Psoas muscle (tissue), 8 donors: ENCODE measurements around the gene SPAG16. TPM values are rescaled to one million over a fixed set of nuclear protein-coding genes. Genes with fewer than 3 reads are reported as not detected.

Source experiments
- ATAC-seq, 4 donors: fragments of 200-7000 bp; cut with Tn5 transposase; one replicate each; pipeline ENCODE4 v1.9.1; 2020; ENCODE audit warnings: moderate library complexity in 3 of 4, mild to moderate bottlenecking in 2 of 4
- DNase-seq, 2 donors: peaks; one replicate each; pipeline ENCODE4 v3.0.0-alpha.2; 2020
- H3K27ac ChIP-seq: fragments of 200-600 bp; one replicate; pipeline ENCODE4 v1.8.0; 2022
- H3K27me3 ChIP-seq, 3 donors: fragments of 200-600 bp in 1 of 3; one replicate each; pipeline versions ENCODE4 v1.6.1 to v1.8.0; 2013 to 2022; ENCODE audit warnings: low read length in 2 of 3, mild to moderate bottlenecking in 2 of 3, moderate library complexity in 1 of 3; ENCODE audit not compliant: insufficient read depth in 3 of 3
- H3K36me3 ChIP-seq, 2 donors: fragments of 200-600 bp in 1 of 2; one replicate each; pipeline versions ENCODE4 v1.6.1 to v1.8.0; 2013 to 2022; ENCODE audit warnings: low read depth in 1 of 2, mild to moderate bottlenecking in 1 of 2, moderate library complexity in 1 of 2; ENCODE audit not compliant: insufficient read depth in 1 of 2
- H3K4me1 ChIP-seq: fragments of 200-600 bp; one replicate; pipeline ENCODE4 v1.8.0; 2022
- H3K4me3 ChIP-seq: fragments of 200-600 bp; one replicate; pipeline ENCODE4 v1.8.0; 2022; ENCODE audit warnings: mild to moderate bottlenecking
- H3K9me3 ChIP-seq: fragments of 200-600 bp; one replicate; pipeline ENCODE4 v1.8.0; 2022
- WGBS, 3 donors: extraction: QIAGEN DNeasy Blood & Tissue Kit; methylation state at CpG; one replicate each; pipeline versions ENCODE4 v1.1.6 to v1.1.7; 2013; 5-methylcytosine and 5-hydroxymethylcytosine counted together
- intact Hi-C, 2 donors: fragments of 100-400 bp; cut with DNase I; formaldehyde crosslinking; loops; one replicate each; pipeline versions ENCODE4 v1.11.0 to v1.14.2; 2022
- polyA plus RNA-seq, 3 donors: library from polyadenylated mRNA; stranded (reverse); fragments of 200-250 nt; gene quantifications; one replicate each; pipeline ENCODE4 v1.2.3, GENCODE V29; 2013
- total RNA-seq, 4 donors: library from RNA; stranded (reverse); fragmentation: NEBNext Ultra II Directional in 2 of 4; extraction: Animal tissue kit (Norgen Biotek cat#: 25700) in 2 of 4; gene quantifications; one replicate each; pipeline versions ENCODE4 v1.2.1 to v1.2.4, GENCODE V29; 2021 to 2023
- TF ChIP-seq, protein P1 (sequence below): fragments of 200-600 bp; IDR thresholded peaks from one replicate; pipeline ENCODE4 v1.8.0; 2022; ENCODE audit warnings: antibody characterized with exemption
- donor health status: healthy with polysubstance abuse.
- donor health status: DM: no; HTN: no; CAD: no; lungs with moderate emphysema.
- donor health status: Bipolar disorder and iron deficiency.
- donor health status: healthy.
- donor health status: DM: yes; HTN: yes; CAD: no.
- donor health status: DM: no; HTN: no; CAD: no.
- donor health status: DM: no; HTN: no; CAD: no.
- donor health status: DM: yes; HTN: yes; CAD: no.

Gene SPAG16
- total and polyA plus RNA-seq, 7 donors = 1.6 to 8.7 (median 4.3) TPM

DNA sequence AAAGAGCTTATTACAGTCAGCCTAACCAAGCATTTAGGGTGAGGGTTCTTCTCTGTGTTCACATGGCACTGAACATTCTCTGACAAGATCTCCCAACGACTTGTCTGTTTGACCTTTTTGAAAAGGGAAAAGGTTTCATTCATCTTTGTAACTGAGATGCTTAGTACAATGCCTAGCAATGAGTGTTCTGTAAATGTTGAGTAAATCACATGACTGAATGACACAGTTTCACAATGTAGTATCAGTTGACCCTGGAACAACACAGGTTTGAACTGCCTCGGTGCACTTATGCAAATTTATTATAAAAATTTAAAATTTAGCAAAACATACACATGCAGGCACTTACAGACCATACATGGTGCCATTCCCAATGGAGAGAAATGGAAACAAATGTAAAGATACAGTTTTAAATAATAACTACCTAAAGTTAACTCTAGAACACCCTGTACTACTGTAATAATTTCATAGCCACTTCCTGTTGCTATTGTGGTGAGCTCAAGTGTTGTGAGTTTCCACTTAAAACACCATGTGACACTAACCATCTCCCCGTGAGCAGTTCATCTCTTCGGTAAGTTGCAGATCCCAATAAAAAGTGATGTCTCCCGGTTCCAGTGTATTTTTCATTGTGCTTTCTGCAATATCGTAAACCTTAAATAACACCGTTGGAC lies 1092.5 kb downstream of the SPAG16 start:
- intact Hi-C loops = no loop called here
- Histone ChIP-seq H3K27ac (no peak overlapping the region), H3K4me3 (no peak overlapping the region), H3K4me1 (peaks cover 8% of the 10 kb centered on the region), H3K36me3 (no peaks in the 10 kb centered on the region), H3K9me3 (no peaks in the 10 kb centered on the region), H3K27me3 (no peaks in the 10 kb centered on the region)
- DNase-seq = no peak
- 77 to 82% (median 78%) methylated on average over 7 of the region's 7 CpGs for WGBS, 3 donors
- TF ChIP-seq, protein P1, sequence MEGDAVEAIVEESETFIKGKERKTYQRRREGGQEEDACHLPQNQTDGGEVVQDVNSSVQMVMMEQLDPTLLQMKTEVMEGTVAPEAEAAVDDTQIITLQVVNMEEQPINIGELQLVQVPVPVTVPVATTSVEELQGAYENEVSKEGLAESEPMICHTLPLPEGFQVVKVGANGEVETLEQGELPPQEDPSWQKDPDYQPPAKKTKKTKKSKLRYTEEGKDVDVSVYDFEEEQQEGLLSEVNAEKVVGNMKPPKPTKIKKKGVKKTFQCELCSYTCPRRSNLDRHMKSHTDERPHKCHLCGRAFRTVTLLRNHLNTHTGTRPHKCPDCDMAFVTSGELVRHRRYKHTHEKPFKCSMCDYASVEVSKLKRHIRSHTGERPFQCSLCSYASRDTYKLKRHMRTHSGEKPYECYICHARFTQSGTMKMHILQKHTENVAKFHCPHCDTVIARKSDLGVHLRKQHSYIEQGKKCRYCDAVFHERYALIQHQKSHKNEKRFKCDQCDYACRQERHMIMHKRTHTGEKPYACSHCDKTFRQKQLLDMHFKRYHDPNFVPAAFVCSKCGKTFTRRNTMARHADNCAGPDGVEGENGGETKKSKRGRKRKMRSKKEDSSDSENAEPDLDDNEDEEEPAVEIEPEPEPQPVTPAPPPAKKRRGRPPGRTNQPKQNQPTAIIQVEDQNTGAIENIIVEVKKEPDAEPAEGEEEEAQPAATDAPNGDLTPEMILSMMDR = no peak
- no peak for ATAC-seq

DNA sequence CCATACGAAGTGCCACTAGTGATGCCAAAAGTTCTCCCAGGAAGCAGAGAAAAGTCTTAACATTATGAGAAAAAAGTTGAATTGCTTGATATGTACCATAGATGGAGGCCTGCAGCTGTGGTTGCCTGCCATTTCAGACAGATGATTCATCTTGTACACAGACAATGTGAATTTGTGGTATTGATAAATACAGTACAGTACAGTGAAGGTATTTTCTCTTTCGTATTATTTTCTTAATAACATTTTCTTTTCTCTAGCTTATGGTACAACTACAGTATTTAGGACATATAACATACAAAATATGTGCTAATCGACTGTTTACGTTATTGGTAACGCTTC lies 1093.0 kb downstream of the SPAG16 start:
- TF ChIP-seq, protein P1 = no peak
- DNase-seq (no peak), ATAC-seq (no peak)
- intact Hi-C loops = no loop called here
- WGBS, 3 donors = 86 to 95% (median 90%) methylated on average over 5 of the region's 5 CpGs
- Histone ChIP-seq H3K9me3 (no peaks in the 10 kb centered on the region), H3K27ac (no peak overlapping the region), H3K36me3 (no peaks in the 10 kb centered on the region), H3K4me3 (no peak overlapping the region), H3K27me3 (no peaks in the 10 kb centered on the region), H3K4me1 (peaks cover 8% of the 10 kb centered on the region)

DNA sequence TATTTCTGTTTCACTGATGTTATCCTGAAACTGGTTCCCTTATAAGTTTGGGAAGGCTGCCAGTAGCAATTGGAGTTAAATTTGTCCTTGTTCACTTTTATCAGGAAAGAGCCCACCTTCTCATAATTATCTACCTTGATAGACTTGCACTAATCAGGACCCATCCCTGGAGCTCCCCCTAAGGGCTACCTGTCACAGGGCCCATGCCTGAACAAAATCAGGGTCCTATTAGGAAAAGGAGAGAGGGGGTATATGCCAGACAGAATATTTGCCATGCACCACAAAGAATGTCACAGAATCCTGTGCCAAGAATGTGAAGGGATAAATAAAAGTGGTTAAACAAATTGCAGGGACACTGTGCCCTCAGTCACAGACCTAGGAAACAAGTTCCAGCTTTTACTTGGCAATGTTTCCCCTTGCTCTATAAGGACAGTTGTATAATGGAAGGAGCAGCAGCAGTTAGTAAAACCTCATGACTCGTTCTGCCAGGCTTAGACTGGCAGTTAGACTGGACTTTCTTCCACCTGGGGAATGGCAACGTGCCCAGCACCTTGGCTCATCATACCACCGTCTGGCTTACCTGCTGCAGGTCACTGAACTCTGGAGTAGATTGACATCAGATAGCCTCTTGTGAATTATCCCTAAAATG lies 1094.3 kb downstream of the SPAG16 start:
- H3K27ac ChIP-seq = no peak overlapping the region
- no peak for ATAC-seq
- TF ChIP-seq, protein P1 = no peak
- no peaks in the 10 kb centered on the region for H3K27me3 ChIP-seq
- no peaks in the 10 kb centered on the region for H3K36me3 ChIP-seq
- no peak for DNase-seq
- no peaks in the 10 kb centered on the region for H3K9me3 ChIP-seq
- intact Hi-C loops = no loop called here
- H3K4me1 ChIP-seq = peaks cover 8% of the 10 kb centered on the region
- WGBS, 3 donors = 33 to 41% (median 37%) methylated on average over 3 of the region's 3 CpGs
- H3K4me3 ChIP-seq = no peak overlapping the region

DNA sequence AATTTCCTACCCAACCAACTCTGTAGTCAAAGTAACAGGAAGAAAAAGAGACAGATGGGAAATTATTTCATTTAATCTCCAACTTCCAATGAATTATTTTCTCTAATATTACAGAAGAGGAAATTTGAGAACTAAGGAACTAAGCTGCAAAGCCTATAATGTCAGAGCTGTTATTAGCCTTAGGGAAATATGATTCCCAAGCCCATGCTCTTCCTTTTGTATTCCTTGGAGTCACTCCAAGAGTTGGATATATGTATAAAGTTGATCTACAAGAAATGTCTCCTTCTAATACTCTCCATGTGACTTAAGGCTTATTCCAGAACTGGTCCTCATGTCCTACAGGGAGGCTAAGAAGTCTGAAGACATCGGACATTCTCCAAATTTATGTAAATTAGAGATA lies 1095.0 kb downstream of the SPAG16 start:
- intact Hi-C loops = no loop called here
- H3K9me3 ChIP-seq = no peaks in the 10 kb centered on the region
- no peaks in the 10 kb centered on the region for H3K27me3 ChIP-seq
- H3K4me3 ChIP-seq = no peak overlapping the region
- H3K36me3 ChIP-seq = no peaks in the 10 kb centered on the region
- no peak overlapping the region for H3K27ac ChIP-seq
- no peak for DNase-seq
- TF ChIP-seq, protein P1 = no peak
- ATAC-seq = no peak
- H3K4me1 ChIP-seq = peaks cover 8% of the 10 kb centered on the region
- 59 to 76% (median 76%) methylated on average over 1 of the region's 1 CpG for WGBS, 3 donors

DNA sequence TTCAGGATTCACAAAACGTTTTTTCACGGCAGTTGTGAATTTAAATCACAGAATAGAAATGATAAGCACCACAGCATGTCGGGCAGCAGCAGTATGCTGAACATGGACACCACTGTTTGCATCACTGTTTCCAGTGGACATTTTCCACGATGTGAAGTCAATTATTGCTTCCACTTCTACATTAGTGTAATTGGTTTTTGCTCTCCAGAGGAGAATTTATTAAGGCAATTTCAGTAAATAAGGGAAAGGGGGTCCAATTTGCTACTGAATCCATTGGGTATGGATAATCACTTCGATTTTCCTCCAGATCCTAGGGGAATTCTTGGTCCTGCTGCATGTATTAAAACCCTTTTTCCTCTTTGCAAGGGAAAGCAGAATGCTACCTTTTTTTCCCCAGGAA lies 1096.4 kb downstream of the SPAG16 start:
- TF ChIP-seq, protein P1 = no peak
- Histone ChIP-seq H3K27ac (no peak overlapping the region), H3K9me3 (no peaks in the 10 kb centered on the region), H3K4me1 (peaks cover 8% of the 10 kb centered on the region), H3K4me3 (no peak overlapping the region), H3K27me3 (no peaks in the 10 kb centered on the region), H3K36me3 (no peaks in the 10 kb centered on the region)
- DNase-seq = no peak
- intact Hi-C loops = no loop called here
- WGBS, 3 donors = 58 to 66% (median 66%) methylated on average over 5 of the region's 5 CpGs
- ATAC-seq = no peak
